Endothelial cell of umbilical vein (primary cell): Measurements from ENCODE around the gene IL22RA1.

ENCODE experiments used
- EZH2 ChIP-seq: IDR thresholded peaks from 2 replicates; pipeline ENCODE4 v1.6.1; 2012; ENCODE audit warnings: borderline replicate concordance, low read depth, mild to moderate bottlenecking, moderate library complexity, low read length, inconsistent platforms; ENCODE audit not compliant: severe bottlenecking
- FOS ChIP-seq: IDR thresholded peaks from 2 replicates; pipeline ENCODE4 v1.6.1; 2011; ENCODE audit warnings: mild to moderate bottlenecking, low read length, moderate library complexity, borderline replicate concordance; ENCODE audit not compliant: insufficient read depth
- JUN ChIP-seq: IDR thresholded peaks from 2 replicates; pipeline ENCODE4 v1.6.1; 2011; ENCODE audit warnings: borderline replicate concordance, low read depth; ENCODE audit not compliant: insufficient read length, insufficient read depth
- MYC ChIP-seq: IDR thresholded peaks from one replicate; pipeline ENCODE4 v1.6.1; 2011; ENCODE audit warnings: mild to moderate bottlenecking, low read depth, low read length
- POLR2A ChIP-seq: IDR thresholded peaks from 2 replicates; pipeline ENCODE4 v1.6.1; 2012; ENCODE audit warnings: low read depth, mild to moderate bottlenecking, control low read depth, low read length
- POLR2AphosphoS5 ChIP-seq: IDR thresholded peaks from 2 replicates; pipeline ENCODE4 v1.6.1; 2012; ENCODE audit warnings: low read depth, mild to moderate bottlenecking, control low read depth, low read length, moderate library complexity; ENCODE audit not compliant: insufficient read depth
- TF ChIP-seq, protein P1 (sequence below), 2 donors: IDR thresholded peaks; 1 replicate in 1 of 2; 2 replicates in 1 of 2; pipeline ENCODE4 v1.5.1; 2011; ENCODE audit warnings: low read length in 2 of 2, mild to moderate bottlenecking in 2 of 2, moderate library complexity in 2 of 2, control low read depth in 1 of 2, inconsistent platforms in 1 of 2, low read depth in 1 of 2; ENCODE audit not compliant: insufficient read depth in 1 of 2; ENCODE audit errors: extremely low read depth in 1 of 2
- TF ChIP-seq, protein P2 (sequence below): IDR thresholded peaks from 2 replicates; pipeline ENCODE4 v1.6.1; 2011; ENCODE audit not compliant: insufficient read depth, insufficient read length

- TF ChIP-seq POLR2AphosphoS5 (no peak), MYC (no peak), POLR2A (no peak), EZH2 (no peak), JUN (no peak), FOS (no peak)
- TF ChIP-seq, protein P1, sequence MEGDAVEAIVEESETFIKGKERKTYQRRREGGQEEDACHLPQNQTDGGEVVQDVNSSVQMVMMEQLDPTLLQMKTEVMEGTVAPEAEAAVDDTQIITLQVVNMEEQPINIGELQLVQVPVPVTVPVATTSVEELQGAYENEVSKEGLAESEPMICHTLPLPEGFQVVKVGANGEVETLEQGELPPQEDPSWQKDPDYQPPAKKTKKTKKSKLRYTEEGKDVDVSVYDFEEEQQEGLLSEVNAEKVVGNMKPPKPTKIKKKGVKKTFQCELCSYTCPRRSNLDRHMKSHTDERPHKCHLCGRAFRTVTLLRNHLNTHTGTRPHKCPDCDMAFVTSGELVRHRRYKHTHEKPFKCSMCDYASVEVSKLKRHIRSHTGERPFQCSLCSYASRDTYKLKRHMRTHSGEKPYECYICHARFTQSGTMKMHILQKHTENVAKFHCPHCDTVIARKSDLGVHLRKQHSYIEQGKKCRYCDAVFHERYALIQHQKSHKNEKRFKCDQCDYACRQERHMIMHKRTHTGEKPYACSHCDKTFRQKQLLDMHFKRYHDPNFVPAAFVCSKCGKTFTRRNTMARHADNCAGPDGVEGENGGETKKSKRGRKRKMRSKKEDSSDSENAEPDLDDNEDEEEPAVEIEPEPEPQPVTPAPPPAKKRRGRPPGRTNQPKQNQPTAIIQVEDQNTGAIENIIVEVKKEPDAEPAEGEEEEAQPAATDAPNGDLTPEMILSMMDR (IDR thresholded peaks at IDR 0.05; ENCODE audit: extremely low read depth in 1 of 2, insufficient read depth in 1 of 2, low read depth in 1 of 2, low read length in 2 of 2): no peak
- TF ChIP-seq, protein P2, sequence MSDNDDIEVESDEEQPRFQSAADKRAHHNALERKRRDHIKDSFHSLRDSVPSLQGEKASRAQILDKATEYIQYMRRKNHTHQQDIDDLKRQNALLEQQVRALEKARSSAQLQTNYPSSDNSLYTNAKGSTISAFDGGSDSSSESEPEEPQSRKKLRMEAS: no peak
Observed at GRCh38 chr1:24086466-24086865, 56.5 kb downstream of the IL22RA1 start.
